ENCODE measurements around the gene SRR.

Gene SRR

DNA sequence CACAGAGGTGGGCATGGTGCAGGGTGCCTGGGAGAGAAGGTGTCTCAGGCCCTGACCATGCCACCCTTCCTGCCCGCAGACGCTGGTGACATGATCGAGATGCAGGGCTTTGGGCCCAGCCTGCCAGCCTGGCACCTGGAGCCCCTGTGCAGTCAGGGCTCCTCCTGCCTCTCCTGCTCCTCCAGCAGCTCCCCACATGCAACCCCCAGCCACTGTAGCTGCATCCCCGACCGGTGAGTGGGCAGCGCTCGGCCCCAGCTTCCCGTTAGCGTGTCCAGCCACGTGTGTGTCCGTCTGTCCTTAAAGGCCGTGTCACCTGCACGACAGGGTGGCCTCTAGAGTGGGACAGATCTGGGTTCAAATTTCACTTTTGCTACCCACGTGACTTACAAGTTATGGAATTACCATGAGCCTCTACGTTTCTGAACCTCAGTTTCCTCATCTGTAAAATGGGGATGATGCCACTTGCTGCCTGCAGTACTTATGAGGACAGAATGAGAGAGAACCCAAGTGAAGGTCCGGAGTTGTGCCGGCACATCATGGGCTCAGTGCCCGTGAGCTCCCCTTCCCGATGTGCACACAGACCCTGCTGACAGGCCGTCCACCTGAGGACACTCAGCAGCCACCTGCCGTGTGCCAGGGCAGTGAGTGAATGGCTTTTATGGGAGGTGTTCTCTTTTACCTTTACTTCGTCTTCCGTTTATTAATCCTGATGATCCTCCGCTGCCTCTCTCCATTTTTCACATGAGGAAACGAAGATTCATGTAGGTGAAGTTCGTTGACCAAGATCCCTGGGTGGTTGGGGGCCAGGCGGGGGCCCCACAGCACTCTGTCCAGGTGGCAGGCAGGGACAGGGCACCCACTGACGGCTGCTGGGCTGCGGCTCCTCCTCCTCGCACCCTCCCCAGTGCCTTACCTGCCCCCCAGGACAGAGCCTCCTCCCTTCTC is 67.7 kb downstream of the SRR start:
- no peak for DNase-seq (ENCODE audit: low read depth, low spot score)

DNA sequence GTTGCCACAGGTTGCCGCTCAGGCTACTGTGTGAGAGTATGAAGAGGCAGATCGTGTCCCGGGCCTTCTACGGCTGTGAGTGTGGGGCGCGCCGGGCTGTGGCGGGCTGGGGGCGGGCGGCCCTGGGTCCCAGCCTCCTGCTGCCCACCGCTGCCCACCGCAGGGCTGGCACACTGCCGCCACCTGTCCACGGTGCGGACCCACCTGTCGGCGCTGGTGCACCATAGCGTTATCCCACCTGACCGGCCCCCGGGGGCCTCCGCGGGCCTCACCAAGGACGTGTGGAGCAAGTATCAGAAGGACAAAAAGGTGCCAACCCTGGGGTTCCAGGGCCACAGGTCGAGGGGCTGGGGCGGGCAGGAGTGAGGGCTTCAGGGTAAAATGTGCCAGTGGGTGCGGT is 68.4 kb downstream of the SRR start:
- no peak for DNase-seq (ENCODE audit: low read depth, low spot score)

DNA sequence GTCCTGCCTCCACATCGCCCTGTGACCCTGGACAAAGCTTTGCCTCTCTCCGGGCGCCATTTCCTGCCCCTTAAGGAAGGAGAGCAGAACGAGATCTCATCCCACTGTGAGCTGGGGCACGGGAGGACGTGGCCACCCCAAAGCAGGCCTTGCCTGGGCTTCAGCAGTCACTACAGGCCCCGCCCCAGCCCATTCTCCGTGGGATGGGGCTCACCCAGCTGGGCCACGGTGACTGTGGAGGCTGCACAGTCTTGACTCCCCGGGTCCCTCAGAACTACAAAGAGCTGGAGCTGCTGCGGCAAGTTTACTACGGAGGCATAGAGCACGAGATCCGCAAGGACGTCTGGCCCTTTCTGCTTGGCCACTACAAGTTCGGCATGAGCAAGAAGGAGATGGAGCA is 68.9 kb downstream of the SRR start:
- DNase-seq (ENCODE audit: low read depth, low spot score): no peak

DNA sequence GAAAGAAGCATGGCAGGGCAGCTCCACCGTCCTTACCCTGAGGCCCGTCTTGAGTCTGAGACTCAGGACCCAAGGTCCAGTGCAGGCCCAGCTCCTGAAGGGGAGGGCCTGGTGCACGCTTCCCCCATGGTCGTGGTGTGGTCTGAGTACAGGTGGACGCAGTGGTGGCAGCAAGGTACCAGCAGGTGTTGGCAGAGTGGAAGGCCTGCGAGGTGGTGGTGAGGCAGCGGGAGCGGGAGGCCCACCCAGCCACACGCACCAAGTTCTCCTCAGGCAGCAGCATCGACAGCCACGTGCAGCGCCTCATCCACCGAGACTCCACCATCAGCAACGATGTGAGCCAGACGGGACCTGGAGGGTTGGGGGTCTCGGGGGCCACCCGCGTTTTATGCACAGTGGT is 69.4 kb downstream of the SRR start:
- no peak for DNase-seq (ENCODE audit: low read depth, low spot score)

Data from smooth muscle cell of the brain vasculature (primary cell).